HepG2 (cell line): ENCODE results near the gene ZBTB22. TPM values are rescaled to one million over a fixed set of nuclear protein-coding genes. Genes with fewer than 3 reads are reported as not detected.

Experiments
- BORCS8-MEF2B ChIP-seq: sonication (generic); formaldehyde crosslinking; IDR thresholded peaks from 2 replicates; pipeline ENCODE4 v1.8.0; 2022; ENCODE audit warnings: mild to moderate bottlenecking, missing genetic modification reagents
- HNRNPL ChIP-seq: fragments of 200-400 bp; formaldehyde crosslinking; IDR thresholded peaks from 2 replicates; pipeline ENCODE4 v1.6.1; 2017; ENCODE audit warnings: mild to moderate bottlenecking, low read depth, low read length
- HNRNPLL ChIP-seq: fragments of 200-400 bp; formaldehyde crosslinking; IDR thresholded peaks from 2 replicates; pipeline ENCODE4 v1.6.1; 2017; ENCODE audit warnings: mild to moderate bottlenecking, low read depth, low read length; ENCODE audit not compliant: poor library complexity, severe bottlenecking
- MAFF ChIP-seq: IDR thresholded peaks from 2 replicates; pipeline ENCODE4 v1.6.1; 2011; ENCODE audit warnings: low read depth, low read length, improper control_type of control experiment
- RFX1 ChIP-seq: fragments of 450-650 bp; IDR thresholded peaks from 2 replicates; pipeline ENCODE4 v1.6.1; 2017
- SKI ChIP-seq: fragments of 450-650 bp; IDR thresholded peaks from one replicate; pipeline ENCODE4 v1.6.1; 2018; ENCODE audit warnings: mild to moderate bottlenecking; ENCODE audit not compliant: partially characterized antibody
- SP5 ChIP-seq: IDR thresholded peaks from 2 replicates; pipeline ENCODE4 v1.6.1; 2016; ENCODE audit warnings: low read depth, borderline replicate concordance
- SYNCRIP ChIP-seq: fragments of 200-400 bp; formaldehyde crosslinking; IDR thresholded peaks from 2 replicates; pipeline ENCODE4 v1.6.1; 2018; ENCODE audit warnings: mild to moderate bottlenecking, low read depth, low read length; ENCODE audit not compliant: insufficient read depth
- TCF7 ChIP-seq: sonication (generic); IDR thresholded peaks from 2 replicates; pipeline ENCODE4 v1.6.1; 2016; ENCODE audit warnings: antibody characterized with exemption, low read depth
- YEATS4 ChIP-seq: sonication (generic); formaldehyde crosslinking; IDR thresholded peaks from 2 replicates; pipeline ENCODE4 v1.4.0; 2020; ENCODE audit warnings: missing genetic modification reagents, borderline replicate concordance
- ZNF274 ChIP-seq: sonication (generic); formaldehyde crosslinking; IDR thresholded peaks from 2 replicates; pipeline ENCODE4 v1.5.1; 2020; ENCODE audit warnings: mild to moderate bottlenecking, missing genetic modification reagents
- ZNF382 ChIP-seq: sonication (generic); formaldehyde crosslinking; IDR thresholded peaks from 2 replicates; pipeline ENCODE4 v1.5.0; 2020; ENCODE audit warnings: missing genetic modification reagents, mild to moderate bottlenecking, borderline replicate concordance
- ZNF607 ChIP-seq: sonication (generic); formaldehyde crosslinking; IDR thresholded peaks from 2 replicates; pipeline ENCODE4 v1.5.1; 2020; ENCODE audit warnings: missing genetic modification reagents, mild to moderate bottlenecking, borderline replicate concordance
- ZNF775 ChIP-seq: sonication (generic); formaldehyde crosslinking; IDR thresholded peaks from 2 replicates; pipeline ENCODE4 v1.4.0; 2020; ENCODE audit warnings: missing genetic modification reagents, mild to moderate bottlenecking, moderate library complexity, borderline replicate concordance
- ZSCAN20 ChIP-seq: sonication (generic); formaldehyde crosslinking; IDR thresholded peaks from 2 replicates; pipeline ENCODE4 v1.4.0; 2020; ENCODE audit warnings: missing genetic modification reagents, mild to moderate bottlenecking, borderline replicate concordance
- polyA plus RNA-seq, 8 experiments: library from polyadenylated mRNA; depleted of rRNA in 3 of 8; stranded (reverse) in 7 of 8; unstranded in 1 of 8; fragments of >200 nt; fragmentation: Illumina TruSeq in 4 of 8; extraction: Trizol in 4 of 8; gene quantifications; 2 replicates each; pipeline versions ENCODE4 v1.2.1 to v1.2.3, GENCODE V29; 2011 to 2016; ENCODE audit warnings: low read depth in 4 of 8, missing spikeins in 1 of 8, mixed read lengths in 1 of 8; ENCODE audit not compliant: insufficient read depth in 1 of 8
- total RNA-seq, 5 experiments: library from RNA; depleted of rRNA; stranded (reverse); fragments of >200 nt; fragmentation: Illumina TruSeq; extraction: Trizol; gene quantifications; 2 replicates each; pipeline ENCODE4 v1.2.3, GENCODE V29; 2016; ENCODE audit warnings: low read depth in 1 of 5
- TF ChIP-seq, protein P1 (sequence below), 2 experiments: sonication (generic) in 1 of 2; formaldehyde crosslinking in 1 of 2; IDR thresholded peaks; 2 replicates each; pipeline versions ENCODE4 v1.4.0 to v1.6.1; 2016 to 2020; ENCODE audit warnings: borderline replicate concordance in 1 of 2, low read depth in 1 of 2, mild to moderate bottlenecking in 1 of 2, missing genetic modification reagents in 1 of 2
- TF ChIP-seq, protein P2 (sequence below): sonication (generic); formaldehyde crosslinking; IDR thresholded peaks from 2 replicates; pipeline ENCODE4 v1.5.0; 2020; ENCODE audit warnings: mild to moderate bottlenecking, missing genetic modification reagents, borderline replicate concordance

The ZBTB22 gene
- total and polyA plus RNA-seq, 2 of the 13 experiments (the other 11 are each of a cell fraction or from before 2014, with no cell fraction given), result 8.0 to 10.6 TPM

DNA sequence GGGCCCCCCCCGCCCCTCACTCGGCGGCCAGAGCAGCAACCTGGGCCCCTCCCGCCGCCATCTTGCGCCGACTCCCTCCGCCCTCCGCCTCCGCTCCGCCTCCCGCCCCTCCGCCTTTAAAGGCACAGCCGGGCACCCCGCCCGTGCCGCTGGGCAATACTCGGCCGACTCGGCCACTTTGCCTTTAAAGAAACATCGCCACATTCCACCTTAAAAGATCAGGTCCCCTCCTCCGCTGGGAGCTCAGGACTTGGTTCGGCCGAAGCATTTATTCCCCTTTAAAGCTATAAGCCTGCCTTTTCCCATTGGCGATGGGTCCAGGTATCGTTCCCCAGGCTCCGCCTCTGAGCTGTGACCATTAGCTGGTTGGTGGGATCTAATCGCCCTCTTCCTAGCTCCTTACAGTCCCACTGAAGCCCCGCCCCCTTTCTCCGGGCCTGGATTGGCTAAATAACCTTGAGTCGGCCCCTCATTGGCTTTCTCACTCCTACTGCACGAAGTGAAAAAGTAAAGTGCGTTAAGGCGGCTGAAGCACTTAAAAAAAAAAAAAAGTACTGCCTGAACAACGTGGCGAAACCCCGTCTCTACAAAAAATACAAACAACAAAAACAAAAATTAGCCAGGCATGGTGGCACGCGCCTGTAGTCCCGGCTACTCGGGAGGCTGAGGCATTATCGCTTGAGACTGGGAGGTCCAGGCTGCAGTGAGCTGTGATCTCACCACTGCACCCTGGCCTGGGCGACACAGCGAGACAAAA, at the start of gene ZBTB22 (continued):
- TF ChIP-seq YEATS4 (CRISPR knock-in tag) (peak; percentile 63; the same call in 1 of the 2 replicates), ZNF382 (CRISPR knock-in tag) (no peak), RFX1 (no peak), BORCS8-MEF2B (CRISPR knock-in tag) (peak; percentile 65; the same call in 1 of the 2 replicates), MAFF (no peak), SKI (no peak), TCF7 (no peak), HNRNPLL (peak; percentile 64), ZNF775 (CRISPR knock-in tag) (no peak), ZNF607 (CRISPR knock-in tag) (no peak; the same call in 1 of the 2 replicates), ZNF274 (CRISPR knock-in tag) (no peak), HNRNPL (no peak), SP5 (no peak), ZSCAN20 (CRISPR knock-in tag) (no peak), SYNCRIP (no peak)
- TF ChIP-seq, protein P1, sequence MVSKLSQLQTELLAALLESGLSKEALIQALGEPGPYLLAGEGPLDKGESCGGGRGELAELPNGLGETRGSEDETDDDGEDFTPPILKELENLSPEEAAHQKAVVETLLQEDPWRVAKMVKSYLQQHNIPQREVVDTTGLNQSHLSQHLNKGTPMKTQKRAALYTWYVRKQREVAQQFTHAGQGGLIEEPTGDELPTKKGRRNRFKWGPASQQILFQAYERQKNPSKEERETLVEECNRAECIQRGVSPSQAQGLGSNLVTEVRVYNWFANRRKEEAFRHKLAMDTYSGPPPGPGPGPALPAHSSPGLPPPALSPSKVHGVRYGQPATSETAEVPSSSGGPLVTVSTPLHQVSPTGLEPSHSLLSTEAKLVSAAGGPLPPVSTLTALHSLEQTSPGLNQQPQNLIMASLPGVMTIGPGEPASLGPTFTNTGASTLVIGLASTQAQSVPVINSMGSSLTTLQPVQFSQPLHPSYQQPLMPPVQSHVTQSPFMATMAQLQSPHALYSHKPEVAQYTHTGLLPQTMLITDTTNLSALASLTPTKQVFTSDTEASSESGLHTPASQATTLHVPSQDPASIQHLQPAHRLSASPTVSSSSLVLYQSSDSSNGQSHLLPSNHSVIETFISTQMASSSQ (IDR thresholded peaks at IDR 0.05; ENCODE audit: low read depth), result 0 out of 2 replicates have a peak, but pooled peaks have one; percentile 5
- TF ChIP-seq, protein P1 (CRISPR knock-in tag; IDR thresholded peaks at IDR 0.05; ENCODE audit: borderline replicate concordance), result no peak; the same call in 1 of the 2 replicates
- TF ChIP-seq, protein P2, sequence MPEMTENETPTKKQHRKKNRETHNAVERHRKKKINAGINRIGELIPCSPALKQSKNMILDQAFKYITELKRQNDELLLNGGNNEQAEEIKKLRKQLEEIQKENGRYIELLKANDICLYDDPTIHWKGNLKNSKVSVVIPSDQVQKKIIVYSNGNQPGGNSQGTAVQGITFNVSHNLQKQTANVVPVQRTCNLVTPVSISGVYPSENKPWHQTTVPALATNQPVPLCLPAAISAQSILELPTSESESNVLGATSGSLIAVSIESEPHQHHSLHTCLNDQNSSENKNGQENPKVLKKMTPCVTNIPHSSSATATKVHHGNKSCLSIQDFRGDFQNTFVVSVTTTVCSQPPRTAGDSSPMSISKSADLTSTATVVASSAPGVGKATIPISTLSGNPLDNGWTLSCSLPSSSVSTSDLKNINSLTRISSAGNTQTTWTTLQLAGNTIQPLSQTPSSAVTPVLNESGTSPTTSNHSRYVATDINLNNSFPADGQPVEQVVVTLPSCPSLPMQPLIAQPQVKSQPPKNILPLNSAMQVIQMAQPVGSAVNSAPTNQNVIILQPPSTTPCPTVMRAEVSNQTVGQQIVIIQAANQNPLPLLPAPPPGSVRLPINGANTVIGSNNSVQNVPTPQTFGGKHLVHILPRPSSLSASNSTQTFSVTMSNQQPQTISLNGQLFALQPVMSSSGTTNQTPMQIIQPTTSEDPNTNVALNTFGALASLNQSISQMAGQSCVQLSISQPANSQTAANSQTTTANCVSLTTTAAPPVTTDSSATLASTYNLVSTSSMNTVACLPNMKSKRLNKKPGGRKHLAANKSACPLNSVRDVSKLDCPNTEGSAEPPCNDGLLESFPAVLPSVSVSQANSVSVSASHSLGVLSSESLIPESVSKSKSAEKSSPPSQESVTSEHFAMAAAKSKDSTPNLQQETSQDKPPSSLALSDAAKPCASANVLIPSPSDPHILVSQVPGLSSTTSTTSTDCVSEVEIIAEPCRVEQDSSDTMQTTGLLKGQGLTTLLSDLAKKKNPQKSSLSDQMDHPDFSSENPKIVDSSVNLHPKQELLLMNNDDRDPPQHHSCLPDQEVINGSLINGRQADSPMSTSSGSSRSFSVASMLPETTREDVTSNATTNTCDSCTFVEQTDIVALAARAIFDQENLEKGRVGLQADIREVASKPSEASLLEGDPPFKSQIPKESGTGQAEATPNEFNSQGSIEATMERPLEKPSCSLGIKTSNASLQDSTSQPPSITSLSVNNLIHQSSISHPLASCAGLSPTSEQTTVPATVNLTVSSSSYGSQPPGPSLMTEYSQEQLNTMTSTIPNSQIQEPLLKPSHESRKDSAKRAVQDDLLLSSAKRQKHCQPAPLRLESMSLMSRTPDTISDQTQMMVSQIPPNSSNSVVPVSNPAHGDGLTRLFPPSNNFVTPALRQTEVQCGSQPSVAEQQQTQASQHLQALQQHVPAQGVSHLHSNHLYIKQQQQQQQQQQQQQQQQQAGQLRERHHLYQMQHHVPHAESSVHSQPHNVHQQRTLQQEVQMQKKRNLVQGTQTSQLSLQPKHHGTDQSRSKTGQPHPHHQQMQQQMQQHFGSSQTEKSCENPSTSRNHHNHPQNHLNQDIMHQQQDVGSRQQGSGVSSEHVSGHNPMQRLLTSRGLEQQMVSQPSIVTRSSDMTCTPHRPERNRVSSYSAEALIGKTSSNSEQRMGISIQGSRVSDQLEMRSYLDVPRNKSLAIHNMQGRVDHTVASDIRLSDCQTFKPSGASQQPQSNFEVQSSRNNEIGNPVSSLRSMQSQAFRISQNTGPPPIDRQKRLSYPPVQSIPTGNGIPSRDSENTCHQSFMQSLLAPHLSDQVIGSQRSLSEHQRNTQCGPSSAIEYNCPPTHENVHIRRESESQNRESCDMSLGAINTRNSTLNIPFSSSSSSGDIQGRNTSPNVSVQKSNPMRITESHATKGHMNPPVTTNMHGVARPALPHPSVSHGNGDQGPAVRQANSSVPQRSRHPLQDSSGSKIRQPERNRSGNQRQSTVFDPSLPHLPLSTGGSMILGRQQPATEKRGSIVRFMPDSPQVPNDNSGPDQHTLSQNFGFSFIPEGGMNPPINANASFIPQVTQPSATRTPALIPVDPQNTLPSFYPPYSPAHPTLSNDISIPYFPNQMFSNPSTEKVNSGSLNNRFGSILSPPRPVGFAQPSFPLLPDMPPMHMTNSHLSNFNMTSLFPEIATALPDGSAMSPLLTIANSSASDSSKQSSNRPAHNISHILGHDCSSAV (CRISPR knock-in tag), result no peak
